Fibroblast of gingiva (primary cell): ENCODE measurements around the gene E2F3.
A peak's percentile ranks its signal among the peaks of the same experiment; 100 is the strongest.

Experiments used
- DNase-seq: peaks from one replicate; pipeline ENCODE4 v3.0.0-alpha.2; 2011; ENCODE audit warnings: low read depth

The E2F3 gene

DNA sequence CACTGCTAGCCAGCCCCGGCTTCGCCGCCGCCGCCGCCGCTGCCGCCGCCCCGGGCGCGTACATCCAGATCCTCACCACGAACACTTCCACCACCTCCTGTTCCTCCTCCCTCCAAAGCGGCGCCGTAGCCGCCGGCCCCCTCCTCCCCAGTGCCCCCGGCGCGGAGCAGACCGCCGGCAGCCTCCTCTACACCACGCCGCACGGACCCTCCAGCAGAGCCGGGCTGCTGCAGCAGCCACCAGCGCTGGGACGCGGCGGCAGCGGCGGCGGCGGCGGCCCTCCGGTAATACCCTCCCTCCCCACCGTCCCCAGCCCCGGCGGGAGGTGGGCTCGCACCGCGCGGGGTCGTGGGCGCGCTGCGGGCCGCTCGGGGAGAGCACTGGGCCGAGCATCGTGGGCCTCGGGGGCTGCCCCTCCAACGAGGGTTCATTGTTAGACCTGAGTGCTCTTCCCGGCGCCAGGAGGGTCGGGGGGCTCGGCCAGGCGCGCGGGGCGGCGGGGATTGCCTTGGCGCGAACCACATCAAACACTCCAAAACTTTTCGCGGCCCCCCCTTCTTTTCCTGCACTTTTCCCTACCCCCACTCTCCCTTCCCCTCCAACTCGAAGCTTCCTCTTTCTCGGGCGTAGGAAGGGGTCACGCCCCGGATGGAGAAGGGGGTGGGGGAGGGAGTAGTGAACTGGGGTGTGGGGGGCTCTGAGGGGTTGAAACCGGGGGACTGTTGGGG is 827 bp downstream of the E2F3 start:
- DNase-seq: peak; percentile 14

DNA sequence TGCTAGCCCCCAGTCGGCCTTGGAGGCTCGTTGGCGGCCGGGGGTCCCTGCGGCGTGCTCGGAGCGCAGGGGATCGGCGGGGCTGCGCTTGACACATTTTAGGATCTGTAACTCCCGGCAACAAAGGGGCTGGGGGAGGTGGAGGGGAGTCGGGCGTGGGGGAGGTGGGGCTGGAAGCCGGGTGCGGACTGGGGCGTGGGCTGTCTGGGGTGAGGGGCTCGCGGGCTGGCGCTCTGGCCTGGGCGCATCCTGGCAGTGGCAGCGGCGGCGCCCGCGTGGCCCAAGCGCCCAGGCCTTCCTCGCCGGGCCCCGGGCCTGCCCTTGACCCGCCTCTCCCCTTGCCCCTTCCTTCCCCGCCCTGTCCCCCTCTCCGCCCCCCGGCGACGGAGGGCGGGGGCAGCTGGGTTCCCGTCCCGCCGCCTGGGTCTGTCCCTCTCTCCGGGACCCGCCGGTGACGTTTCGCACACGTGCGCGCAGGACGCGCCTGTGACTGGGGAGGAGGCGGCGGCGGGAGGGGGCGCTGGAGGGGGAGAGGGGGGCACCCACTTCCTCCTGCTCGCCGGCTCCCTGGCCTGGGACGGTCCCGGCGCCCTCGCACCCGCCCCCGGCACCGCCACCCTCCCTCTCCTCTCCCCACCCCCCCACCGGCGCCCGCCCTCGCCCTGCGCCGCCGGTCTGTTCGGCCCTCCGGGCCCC is 1.5 kb downstream of the E2F3 start:
- DNase-seq: peak; percentile 91

DNA sequence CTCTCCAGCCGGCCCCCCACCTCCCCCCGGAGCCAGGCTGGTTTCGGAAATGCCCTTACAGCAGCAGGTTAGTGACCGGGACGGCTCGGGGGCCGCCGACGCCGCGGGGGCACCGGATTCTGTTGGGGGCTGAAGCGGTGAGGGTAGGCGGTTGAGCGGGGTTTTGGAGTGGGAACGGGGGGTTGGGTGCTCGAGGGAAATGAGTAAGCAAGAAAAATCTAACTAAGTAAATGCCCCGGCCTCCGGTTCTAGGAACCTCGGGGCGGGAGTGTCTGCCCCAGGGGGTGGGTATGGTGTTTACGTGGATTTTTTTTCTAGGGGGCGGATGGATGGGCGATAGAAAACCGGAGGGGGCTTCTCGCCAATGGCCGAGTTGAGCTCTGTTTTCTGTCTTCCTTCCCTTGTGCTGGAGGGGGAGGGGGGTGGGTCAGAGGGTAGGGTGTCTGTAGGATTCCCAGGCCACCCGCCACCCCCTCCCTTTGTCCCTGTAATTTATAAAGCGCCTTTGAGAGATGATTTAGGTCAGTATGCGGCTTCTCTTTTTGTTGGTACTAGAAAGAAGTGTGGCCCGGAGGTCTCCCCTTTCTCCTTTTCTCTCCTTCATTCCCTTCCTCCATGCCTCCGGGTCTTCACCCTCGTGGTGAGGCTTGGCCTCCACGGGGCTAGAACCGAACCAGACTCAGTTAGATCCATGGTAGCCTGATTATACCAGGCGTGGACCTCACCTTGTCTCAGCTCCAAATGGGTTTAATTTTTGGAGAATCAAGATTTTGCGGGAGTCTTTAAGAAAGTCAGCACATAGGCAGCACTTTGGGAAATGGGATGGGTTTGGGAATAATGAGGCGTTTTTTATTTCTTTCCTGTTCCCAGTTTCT is 2.3 kb downstream of the E2F3 start:
- peak; percentile 32 for DNase-seq

DNA sequence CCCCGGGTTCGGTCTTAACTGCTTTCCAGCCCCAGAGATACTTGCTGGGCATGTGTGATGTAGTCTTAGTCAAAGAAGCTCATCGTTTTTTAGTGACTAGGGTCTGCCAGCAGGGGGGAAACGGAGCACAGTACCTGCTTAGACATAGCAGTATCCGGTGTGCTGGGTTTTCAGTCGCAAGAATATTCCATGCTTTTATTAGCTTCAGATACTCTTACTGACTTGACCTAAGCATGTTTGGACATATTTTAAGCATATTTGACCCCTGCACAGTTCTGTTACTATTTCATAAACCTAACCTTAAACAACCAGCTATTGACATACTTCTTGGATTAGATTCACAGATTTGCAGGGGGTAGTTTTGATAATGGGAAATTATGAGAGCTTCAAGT is 3.0 kb downstream of the E2F3 start:
- DNase-seq: peak; percentile 67

DNA sequence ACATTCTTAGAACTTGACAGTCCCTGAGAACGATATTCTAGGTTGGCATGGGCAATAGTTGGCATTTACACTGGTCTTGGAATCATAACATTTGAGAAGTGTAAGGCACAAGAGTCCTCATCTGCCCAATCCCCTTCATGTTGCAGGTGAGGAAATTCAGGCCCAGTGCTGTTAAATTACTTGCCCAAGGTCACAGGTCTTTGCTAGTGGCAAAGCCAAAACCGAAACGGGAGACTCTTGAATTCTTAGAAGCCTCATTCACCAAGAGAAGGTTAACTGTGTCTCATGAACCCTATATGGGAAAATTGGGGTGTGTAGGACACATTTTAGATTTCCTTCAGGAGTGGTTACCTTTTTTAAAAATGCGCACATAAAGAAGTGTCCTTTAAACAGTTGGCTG is 7.2 kb downstream of the E2F3 start:
- no peak for DNase-seq

DNA sequence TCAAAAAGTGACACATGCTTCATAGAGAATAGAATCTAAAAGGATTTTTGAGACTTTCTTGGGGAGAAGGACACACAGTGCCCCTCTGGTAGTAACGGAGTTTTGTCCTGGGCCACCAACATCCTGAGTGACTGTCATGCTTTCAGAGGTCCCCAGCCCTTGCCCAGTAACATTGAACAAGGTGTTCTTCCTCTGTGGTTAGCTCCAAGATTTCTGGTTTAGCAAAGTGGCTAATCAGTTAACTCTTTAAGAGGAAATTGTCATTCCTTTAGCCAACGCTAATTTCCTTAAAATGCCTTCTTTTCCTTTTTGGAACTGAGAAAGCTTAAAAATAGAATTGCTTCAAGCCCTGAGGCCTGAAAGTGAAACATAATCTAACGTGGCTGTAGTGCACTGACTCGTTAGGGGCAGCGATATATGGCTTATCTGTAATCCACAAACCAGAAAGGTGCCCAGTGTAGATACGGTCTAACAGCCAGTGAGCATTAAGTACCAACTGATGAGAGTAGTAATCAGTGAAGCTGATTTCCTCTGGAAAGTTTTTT is 7.8 kb downstream of the E2F3 start:
- DNase-seq: no peak

DNA sequence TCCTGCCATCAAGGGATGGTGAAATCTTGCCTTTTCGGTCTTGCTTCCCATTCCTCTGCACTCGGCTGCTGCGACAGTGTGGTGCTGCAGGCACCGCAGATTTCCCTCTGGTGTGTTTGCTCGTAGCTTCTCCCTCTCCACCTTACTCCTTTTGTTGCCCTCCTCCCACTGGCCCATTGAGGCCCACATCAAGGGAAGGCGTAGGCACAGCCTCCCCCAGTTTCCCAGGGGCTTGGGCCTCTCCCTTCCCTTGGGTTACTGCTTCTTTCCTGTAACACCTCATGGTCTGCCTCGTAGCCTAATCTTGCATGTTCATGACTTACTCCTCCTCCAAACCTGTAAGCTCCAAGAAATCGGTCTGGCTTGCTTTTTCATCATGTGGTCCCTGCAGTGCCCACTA is 9.9 kb downstream of the E2F3 start:
- no peak for DNase-seq

DNA sequence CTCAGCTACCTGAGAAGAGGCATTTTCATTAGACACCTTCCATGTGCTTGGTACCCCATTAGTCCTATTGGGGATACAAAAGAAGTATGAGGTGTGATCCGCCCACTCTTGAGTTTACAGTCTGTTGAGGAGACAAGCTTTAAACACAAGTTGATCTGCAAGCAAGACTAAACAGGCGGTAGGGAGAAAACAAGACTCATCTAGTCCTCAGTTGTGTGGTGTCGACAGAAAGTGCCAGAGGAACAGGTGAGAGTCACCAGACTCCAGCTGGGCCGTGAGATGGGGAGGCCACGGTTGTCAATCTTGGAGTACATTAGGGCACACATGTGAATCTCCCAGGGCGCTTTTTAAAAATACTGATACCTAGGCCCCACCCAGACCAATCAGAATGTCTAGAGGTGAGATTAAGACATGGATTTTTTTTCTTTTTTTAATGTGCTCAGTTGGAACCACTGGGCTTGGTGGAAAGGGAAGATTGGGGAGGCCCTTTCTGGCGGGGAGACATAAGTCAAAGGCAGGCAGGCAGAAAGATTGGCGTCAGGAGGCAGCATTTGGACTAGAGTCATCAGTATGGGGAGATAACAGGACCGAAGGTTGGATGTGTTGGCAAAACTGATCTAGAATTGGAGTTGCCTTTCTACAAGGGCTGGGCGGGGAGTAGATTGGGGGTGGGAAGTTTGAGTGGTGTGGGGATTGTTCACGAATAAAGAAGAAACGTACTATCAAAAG is 10.4 kb downstream of the E2F3 start:
- DNase-seq: no peak

DNA sequence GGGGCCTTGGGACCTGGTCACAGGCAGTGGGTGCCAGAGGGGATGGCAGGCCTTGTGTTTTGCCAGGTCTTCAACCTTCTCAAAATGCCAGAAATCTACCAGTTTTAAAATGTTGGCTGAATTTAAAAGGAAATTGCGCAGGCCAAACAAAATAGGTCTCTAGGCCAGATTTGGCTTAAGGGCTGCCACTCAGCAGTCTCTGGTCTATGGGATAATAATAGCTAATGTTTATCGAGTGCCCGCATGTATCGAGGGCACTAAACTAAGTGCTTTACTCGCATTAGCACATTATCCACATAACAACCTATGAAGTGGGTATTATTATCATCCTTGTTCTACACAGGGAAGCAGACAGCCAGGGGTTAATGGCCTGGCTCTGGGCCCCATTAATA is 11.0 kb downstream of the E2F3 start:
- DNase-seq: no peak

DNA sequence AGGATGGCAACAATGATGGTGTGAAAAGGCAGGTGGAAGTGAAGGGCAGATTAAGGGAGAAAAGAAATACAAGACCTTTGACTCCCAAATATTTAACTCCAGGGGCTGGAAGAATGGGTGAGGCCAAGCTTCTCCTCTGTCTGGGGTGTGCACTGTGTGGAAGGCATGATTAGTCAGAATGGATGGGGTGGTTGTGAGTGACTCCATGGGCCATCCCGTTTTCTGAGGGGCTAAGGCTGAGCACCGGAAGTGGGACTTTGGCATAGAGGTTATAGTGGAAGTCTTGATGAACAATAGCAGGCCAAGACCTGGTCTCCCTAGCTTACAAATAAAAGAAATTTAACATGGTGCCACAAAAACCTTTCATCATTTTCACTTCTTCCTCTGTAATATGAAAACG is 12.1 kb downstream of the E2F3 start:
- DNase-seq: no peak

DNA sequence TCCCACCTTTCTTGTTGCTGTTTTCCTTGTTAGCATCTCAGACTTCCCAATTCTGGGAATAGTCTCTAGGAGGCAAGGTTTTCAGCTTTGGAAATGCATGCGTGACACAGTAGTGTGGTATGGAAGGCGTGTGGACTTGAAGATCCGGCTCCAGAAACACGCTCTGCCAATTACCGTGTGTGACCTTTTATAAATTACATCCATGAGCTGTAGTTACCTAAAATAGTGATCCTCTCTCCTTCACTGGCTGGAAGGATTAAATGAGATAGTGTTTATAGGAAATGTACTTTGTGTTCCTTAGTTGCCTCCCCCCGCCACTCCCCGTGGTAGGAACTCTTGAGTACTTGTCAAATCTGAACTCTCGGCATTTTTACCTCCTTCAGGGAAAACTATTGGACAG is 13.0 kb downstream of the E2F3 start:
- DNase-seq: no peak

DNA sequence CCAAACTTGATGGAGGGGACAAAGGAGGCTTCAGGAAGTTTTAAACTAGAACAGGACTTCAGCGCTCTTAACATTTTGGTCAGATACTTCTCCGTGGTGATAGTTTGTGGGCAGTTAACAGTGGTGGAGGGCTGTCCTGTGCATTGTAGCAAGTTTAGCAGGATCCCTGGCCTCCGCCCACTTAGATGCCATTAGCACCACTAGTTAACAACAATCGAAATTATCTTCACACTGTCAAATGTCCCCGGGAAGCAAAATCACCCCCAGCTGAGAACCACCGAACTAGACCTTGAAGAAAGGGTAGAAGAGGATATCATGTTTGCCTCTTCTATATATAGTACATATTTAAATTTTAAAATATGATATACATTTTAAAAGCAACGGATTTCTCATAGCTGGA is 13.6 kb downstream of the E2F3 start:
- no peak for DNase-seq

DNA sequence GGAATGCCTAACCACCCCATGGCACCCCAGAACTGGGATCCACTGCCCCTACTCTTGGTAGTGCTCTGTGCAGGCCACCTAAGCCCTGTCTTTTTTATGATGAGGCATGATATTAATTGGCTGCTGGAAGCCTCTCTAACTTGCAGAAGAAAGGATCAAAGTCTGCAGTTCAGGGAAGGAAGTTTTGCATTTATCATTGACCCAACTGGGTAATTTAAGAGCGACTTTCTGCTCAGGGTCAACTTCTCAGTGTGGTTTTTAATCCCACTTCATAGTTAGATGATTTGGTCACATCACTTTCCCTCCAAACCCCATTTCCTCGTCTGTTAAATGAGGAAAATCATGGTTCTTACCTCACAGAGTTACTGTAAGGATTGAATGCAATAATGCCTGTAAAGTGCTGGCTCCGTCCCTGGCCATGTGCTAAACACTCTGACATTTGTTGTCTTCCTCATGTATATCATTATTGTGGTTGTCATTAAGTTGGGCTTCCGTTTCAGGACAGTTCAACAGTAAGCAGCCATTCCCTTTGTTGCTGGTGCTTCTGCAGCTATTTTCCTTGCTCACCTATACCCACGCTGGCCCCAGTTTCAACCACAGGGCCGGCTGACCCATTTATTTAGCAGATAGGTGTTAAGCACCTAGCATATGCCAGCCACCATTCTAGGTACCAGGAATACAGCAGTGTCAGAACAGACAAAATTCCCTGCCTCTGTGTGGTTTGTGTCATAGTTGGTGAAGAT is 14.2 kb downstream of the E2F3 start:
- no peak for DNase-seq

DNA sequence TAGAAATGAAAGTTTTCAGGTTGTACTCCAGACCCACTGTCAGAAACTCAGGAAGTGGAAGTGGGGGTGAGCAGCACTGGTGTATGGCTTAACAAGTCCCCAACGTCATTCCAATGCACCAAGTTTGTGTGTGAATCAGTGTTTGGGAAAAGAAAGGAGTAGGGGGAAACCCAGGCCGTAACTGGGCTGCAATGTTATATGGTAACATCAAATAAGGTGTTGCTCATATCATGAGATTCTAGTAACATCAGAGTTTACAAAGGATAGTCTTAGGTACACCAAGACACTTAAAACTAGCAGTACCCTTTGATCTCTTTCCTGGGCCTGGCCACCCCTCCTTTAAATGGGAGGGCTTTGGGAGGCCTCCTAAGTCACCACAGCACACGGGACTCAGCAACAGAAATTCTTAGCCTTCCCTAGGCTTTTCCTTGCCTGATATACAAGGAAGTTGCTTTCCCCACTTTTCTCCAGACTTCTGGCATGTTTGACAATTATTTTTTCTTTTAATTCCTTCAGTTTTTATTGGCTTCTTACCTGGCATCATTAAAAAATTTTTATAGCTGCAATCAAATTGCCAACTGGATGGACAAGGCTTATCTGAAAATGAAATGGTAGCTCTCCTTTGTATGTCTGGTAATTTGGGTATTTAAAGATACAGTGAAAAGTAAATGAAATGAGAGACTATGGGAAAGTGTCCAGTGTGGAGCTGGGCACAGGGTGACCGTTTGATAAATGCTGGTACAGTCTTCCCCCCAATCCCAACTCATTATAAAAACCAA is 15.1 kb downstream of the E2F3 start:
- DNase-seq: no peak

DNA sequence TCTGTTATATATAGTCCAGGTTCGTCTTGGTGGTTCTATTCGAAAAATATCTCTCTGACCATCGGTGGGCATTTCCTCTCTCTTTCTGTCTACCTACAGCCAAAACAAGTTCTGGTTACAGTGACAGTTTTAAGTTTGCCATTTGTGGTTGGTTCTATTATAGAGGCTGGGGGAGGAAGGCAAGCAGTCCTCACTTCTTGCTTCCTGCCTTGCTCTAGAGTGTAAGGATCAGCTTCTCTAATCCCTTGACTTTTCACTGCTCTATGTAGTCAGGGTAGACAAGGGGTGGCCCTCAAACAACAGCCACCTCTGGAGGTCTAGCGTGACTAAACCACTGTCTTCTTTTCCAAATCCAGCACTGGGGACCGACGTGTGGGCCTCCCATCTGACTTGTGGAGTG is 16.1 kb downstream of the E2F3 start:
- DNase-seq: no peak

DNA sequence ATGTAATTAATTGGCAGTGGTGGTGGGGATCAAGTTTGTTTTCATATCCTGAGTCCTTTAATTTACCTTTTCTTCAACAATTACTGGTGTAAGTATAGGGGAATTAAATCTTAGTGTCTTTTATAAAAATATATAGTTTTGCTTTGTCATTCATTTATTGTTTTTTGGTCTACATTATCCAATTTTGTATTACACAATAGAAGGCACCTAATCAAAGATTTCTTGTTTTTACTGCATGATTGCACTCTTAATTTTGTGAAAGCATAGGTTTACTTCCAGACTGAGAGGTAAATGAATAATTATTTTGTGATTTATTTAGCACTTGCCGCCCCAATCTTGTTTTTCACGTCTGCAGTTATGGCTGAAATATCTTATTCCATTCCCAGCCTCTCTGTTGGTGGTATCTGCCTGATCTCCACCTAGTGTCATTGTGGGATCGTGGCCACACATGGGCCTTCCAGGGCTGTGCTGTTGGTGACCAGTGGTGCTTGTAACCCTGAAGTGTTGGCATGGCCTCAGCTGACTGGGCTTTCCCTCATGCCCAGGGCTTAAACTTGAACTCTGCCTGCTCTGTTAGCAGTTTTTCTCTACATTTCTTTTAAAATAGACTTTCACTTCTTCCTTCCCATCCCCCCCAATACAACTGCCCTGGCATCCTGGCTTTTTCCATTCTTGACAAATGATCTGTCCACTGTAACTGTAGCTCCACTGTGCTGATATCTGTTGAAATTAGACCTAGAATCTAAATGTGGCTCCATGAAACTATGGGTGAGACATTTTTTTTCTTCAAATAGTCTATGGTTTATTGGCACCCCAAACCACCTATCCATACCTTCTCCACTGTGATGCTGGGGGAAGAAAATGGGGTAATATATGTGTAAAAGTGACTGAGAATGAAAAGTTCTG is 24.8 kb downstream of the E2F3 start:
- no peak for DNase-seq

DNA sequence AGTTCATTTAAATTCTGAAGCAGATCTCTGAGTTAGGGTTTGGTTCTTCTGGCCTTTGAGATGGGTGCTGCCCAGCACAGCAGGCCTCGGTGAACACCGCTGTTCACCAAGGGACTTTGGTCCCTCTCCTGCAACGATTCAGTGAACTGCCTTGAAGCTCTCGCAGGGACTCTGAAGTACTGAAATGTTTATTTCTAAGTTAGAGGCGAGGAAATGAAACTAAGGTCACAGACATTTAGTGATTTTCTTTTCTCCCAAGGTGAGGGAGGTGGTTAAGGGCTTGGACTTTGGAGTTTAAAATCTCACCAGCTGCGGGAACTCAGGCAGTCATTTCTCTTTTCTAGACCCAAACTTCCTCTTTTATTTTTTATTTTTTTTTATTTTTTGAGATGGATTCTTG is 26.2 kb downstream of the E2F3 start:
- DNase-seq: no peak

DNA sequence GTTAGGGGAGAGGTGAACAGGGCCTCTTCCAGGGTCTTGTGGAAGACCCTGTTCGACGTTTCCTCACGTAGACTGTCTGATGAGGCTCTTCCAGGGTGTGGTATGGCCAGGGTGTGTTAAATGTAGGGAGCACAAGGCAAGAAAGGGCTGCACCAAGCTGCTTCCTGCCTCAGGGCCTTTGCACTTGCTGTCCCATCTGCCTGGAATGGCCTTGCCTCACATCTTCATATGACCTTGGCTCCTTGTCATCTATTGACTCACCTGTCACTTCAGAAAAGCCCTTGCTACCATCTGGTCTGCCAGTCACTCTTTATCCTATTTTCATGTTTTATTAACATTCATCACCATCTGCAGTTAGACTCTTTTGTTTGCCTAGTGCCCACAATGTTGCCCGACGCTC is 31.0 kb downstream of the E2F3 start:
- no peak for DNase-seq

DNA sequence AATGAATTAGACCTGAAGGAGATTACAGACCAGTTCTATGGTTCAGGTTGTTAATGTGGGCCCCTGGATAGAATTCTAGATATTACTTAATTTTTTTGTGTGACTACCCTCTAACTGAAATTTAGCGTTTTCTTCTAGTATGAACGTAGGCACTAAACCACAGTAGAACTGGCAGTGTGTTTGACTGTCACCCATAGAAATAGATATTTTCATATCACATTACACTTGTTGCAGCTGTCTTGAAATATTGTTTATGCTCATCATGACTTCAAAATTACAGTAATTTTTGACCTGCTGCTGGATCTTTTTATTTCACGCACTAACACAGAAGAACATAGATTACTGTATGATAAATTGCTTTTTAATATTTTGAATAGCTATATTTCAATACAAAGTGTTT is 31.6 kb downstream of the E2F3 start:
- DNase-seq: no peak
